ENCODE data around the gene KIF26B. TPM values are rescaled to one million over a fixed set of nuclear protein-coding genes. Genes with fewer than 3 reads are reported as not detected.

The KIF26B gene
- total and polyA plus RNA-seq, 2 of the 4 experiments (the other 2 are of a cell fraction): 0.53 to 0.54 TPM

- no peaks in the 10 kb centered on the region for H3K79me1 ChIP-seq (ENCODE audit: low read depth in 1 of 2, low read length in 2 of 2)
- no peak overlapping the region for H2AK5ac ChIP-seq (ENCODE audit: low read depth, low read length)
- H4K91ac ChIP-seq (ENCODE audit: insufficient read depth, low read depth, low read length): no peak overlapping the region
- no peak overlapping the region for H3K18ac ChIP-seq (ENCODE audit: low read depth, low read length)
- H3K9ac ChIP-seq (ENCODE audit: low read depth, low read length): no peak overlapping the region
- no peak overlapping the region for H3K23ac ChIP-seq (ENCODE audit: low read depth, low read length)
- no peak overlapping the region for H2AFZ ChIP-seq (replicated peaks; ENCODE audit: low read length, poor library complexity)
- no peak overlapping the region for H2AK9ac ChIP-seq (replicated peaks; ENCODE audit: low read depth, low read length, poor library complexity)
- no peaks in the 10 kb centered on the region for H3K36me3 ChIP-seq (ENCODE audit: control insufficient read depth, insufficient read depth, low read length)
- ATAC-seq (ENCODE audit: low read depth) (no peak), DNase-seq (no peak)
- in situ Hi-C loops (cut with MboI; ENCODE audit: low sequenced_read_pairs): no loop called here
- no TSS peak for BruUV-seq (replicated peaks)
- whole genome bisulfite sequencing, 2 experiments (ENCODE audit: extremely low coverage in 2 of 2, insufficient read length in 1 of 2): no CpG with 5 or more reads among the region's 14 CpGs
- CTCF ChIA-PET: no interaction called here
- dilution Hi-C loops (cut with HindIII; ENCODE audit: low sequenced_read_pairs, unreplicated experiment): no loop called here
- peaks cover 2% of the 10 kb centered on the region for H3K4me1 ChIP-seq (ENCODE audit: control insufficient read depth, insufficient read depth, low read length)
- H2BK5ac ChIP-seq (ENCODE audit: low read depth, low read length, poor library complexity, severe bottlenecking): no peak overlapping the region
- no peak overlapping the region for H2BK120ac ChIP-seq (ENCODE audit: low read depth, low read length)
- H3K4me2 ChIP-seq (ENCODE audit: low read depth, low read length): no peak overlapping the region
- intact Hi-C loops (cut with micrococcal nuclease): no loop called here
- H4K20me1 ChIP-seq (ENCODE audit: insufficient read depth, low read length): no peaks in the 10 kb centered on the region
- TF ChIP-seq FOS (IDR thresholded peaks at IDR 0.05; ENCODE audit: low read depth, low read length) (no peak), BHLHE40 (IDR thresholded peaks at IDR 0.05; ENCODE audit: low read depth, low read length) (no peak), ELK1 (IDR thresholded peaks at IDR 0.05; ENCODE audit: borderline replicate concordance, low read depth, low read length) (no peak), SMC3 (IDR thresholded peaks at IDR 0.05; ENCODE audit: low read depth, low read length) (no peak), MAZ (IDR thresholded peaks at IDR 0.05; ENCODE audit: borderline replicate concordance, low read depth, low read length) (no peak), RCOR1 (IDR thresholded peaks at IDR 0.05; ENCODE audit: insufficient replicate concordance, low read length) (no peak)
- H3K27ac ChIP-seq (ENCODE audit: insufficient read depth, low read length): no peak overlapping the region
- H3K4me3 ChIP-seq (ENCODE audit: insufficient read depth, low read depth, low read length): no peak overlapping the region
- no peak overlapping the region for H3K4ac ChIP-seq (ENCODE audit: low read depth, low read length)
- H3K9me1 ChIP-seq (ENCODE audit: insufficient read depth, low read length): no peaks in the 10 kb centered on the region
- H4K5ac ChIP-seq (ENCODE audit: low read depth, low read length): no peak overlapping the region
- H2BK15ac ChIP-seq (ENCODE audit: low read depth, low read length): no peak overlapping the region
- H3K9me3 ChIP-seq (ENCODE audit: control insufficient read depth, insufficient read depth, low read length): no peaks in the 10 kb centered on the region; the same call in 1 of the 2 replicates
- no peak overlapping the region for H2BK20ac ChIP-seq (ENCODE audit: low read depth, low read length)
- H3K27me3 ChIP-seq (ENCODE audit: control insufficient read depth, insufficient read depth, low read length): no peaks in the 10 kb centered on the region
- no peak overlapping the region for H3K14ac ChIP-seq (replicated peaks; ENCODE audit: low read depth, low read length)
- H4K8ac ChIP-seq (ENCODE audit: low read depth in 2 of 2, low read length in 2 of 2): no peak overlapping the region
- POLR2A ChIA-PET (ENCODE audit: unreplicated experiment): no interaction called here
- H3K56ac ChIP-seq (ENCODE audit: extremely low read depth, insufficient read depth, low read length): peak overlapping the region; percentile 3; the same call in 1 of the 2 replicates
These were observed 289.5 kb downstream of the KIF26B start for GRCh38 chr1:245444147-245444828.

All from IMR-90 (cell line).